Heart left ventricle (tissue), 16 donors: ENCODE measurements around the gene BAIAP2. TPM values are rescaled to one million over a fixed set of nuclear protein-coding genes. Genes with fewer than 3 reads are reported as not detected.
A peak's percentile ranks its signal among the peaks of the same experiment; 100 is the strongest.

Source experiments
- ATAC-seq, 4 donors: fragments of 200-7000 bp; cut with Tn5 transposase; one replicate each; pipeline ENCODE4 v1.9.1; 2020 to 2022; ENCODE audit warnings: moderate library complexity in 4 of 4, mild to moderate bottlenecking in 3 of 4, moderate number of reproducible peaks in 1 of 4
- DNase-seq, 5 donors: peaks; one replicate each; pipeline ENCODE4 v3.0.0-alpha.2; 2020
- H3K27ac ChIP-seq, 12 donors: fragments of 200-600 bp; sonication (generic) in 4 of 12; one replicate each; pipeline versions ENCODE4 v1.5.0 to v1.8.0; 2016 to 2022; ENCODE audit warnings: mild to moderate bottlenecking in 2 of 12
- H3K27me3 ChIP-seq, 9 donors: fragments of 200-600 bp; sonication (generic) in 2 of 9; one replicate each; pipeline versions ENCODE4 v1.5.1 to v1.8.0; 2016 to 2022; ENCODE audit warnings: mild to moderate bottlenecking in 3 of 9
- H3K36me3 ChIP-seq, 9 donors: fragments of 200-600 bp; sonication (generic) in 2 of 9; one replicate each; pipeline versions ENCODE4 v1.5.0 to v1.8.0; 2018 to 2022; ENCODE audit warnings: mild to moderate bottlenecking in 2 of 9
- H3K4me1 ChIP-seq, 12 donors: fragments of 200-600 bp; sonication (generic) in 4 of 12; one replicate each; pipeline versions ENCODE4 v1.5.0 to v1.8.0; 2016 to 2022; ENCODE audit warnings: mild to moderate bottlenecking in 3 of 12
- H3K4me3 ChIP-seq, 12 donors: fragments of 200-600 bp; sonication (generic) in 4 of 12; one replicate each; pipeline versions ENCODE4 v1.5.0 to v1.8.0; 2017 to 2022; ENCODE audit warnings: mild to moderate bottlenecking in 9 of 12, moderate library complexity in 4 of 12
- H3K9me3 ChIP-seq, 12 donors: fragments of 200-600 bp; sonication (generic) in 4 of 12; one replicate each; pipeline versions ENCODE4 v1.5.0 to v1.8.0; 2016 to 2022; ENCODE audit warnings: mild to moderate bottlenecking in 1 of 12
- CTCF ChIP-seq, 12 donors: fragments of 200-600 bp; sonication (generic) in 4 of 12; IDR thresholded peaks; one replicate each; pipeline versions ENCODE4 v1.5.0 to v1.8.0; 2018 to 2022; ENCODE audit warnings: antibody characterized with exemption in 12 of 12, mild to moderate bottlenecking in 5 of 12
- POLR2A ChIP-seq, 2 donors: fragments of 450-650 bp; IDR thresholded peaks; one replicate each; pipeline ENCODE4 v1.6.1; 2017; ENCODE audit warnings: antibody characterized with exemption in 2 of 2, mild to moderate bottlenecking in 2 of 2, moderate library complexity in 2 of 2
- WGBS, 4 donors: extraction: QIAGEN DNeasy Blood & Tissue Kit in 2 of 4; methylation state at CpG; one replicate each; pipeline versions ENCODE4 v1.1.5 to v1.1.7; 2013 to 2018; 5-methylcytosine and 5-hydroxymethylcytosine counted together
- intact Hi-C, 10 donors: fragments of 100-400 bp; cut with DNase I; formaldehyde crosslinking; loops; one replicate each; pipeline versions ENCODE4 v1.11.1 to v1.14.2; 2022
- polyA plus RNA-seq, 2 donors: library from polyadenylated mRNA; stranded (reverse); fragments of 200-250 nt; gene quantifications; one replicate each; pipeline ENCODE4 v1.2.3, GENCODE V29; 2013
- total RNA-seq, 9 donors: library from RNA; depleted of rRNA in 2 of 9; stranded (reverse); fragments of >200 nt in 2 of 9; fragmentation: NEBNext Ultra II Directional in 3 of 9; extraction: Animal tissue kit (Norgen Biotek cat#: 25700) in 3 of 9; gene quantifications; one replicate each; pipeline versions ENCODE4 v1.1.0 to v1.2.4, GENCODE V29; 2016 to 2023
- donor health status: ischemic (EF 13 %, LVEDD 7.1; RV severe dilation, severe dysfunction).
- donor health status: healthy with polysubstance abuse.
- donor health status: DM: no; HTN: yes; CAD: no.
- donor health status: DM: no; HTN: no; CAD: no.
- donor health status: ischemic (EF 25% LVEDD 6.9; RV normal size, moderate dysfunction).
- donor health status: ischemic (EF 25% LVEDD 5.7; RV mildly dilated, moderate dysfunction).
- donor health status: healthy.
- donor health status: DM: yes; HTN: yes; CAD: no.
- donor health status: ischemic (EF 35%, LVEDD 5.7; RV mildly dilated, moderate dysfunction).
- donor health status: nonischemic (EF 11% LVEDD 7.7; RV severe dilation, severe dysfunction).
- donor health status: DM: yes; HTN: yes; CAD: no.
- donor health status: PGD.
- donor health status: ischemic (EF 29% LVEDD 5.4; RV normal size, mild dysfunction).
- donor health status: nonischemic (EF 23%, LVEDD 6.1; RV moderate dilation, normal function).

Gene BAIAP2
- total and polyA plus RNA-seq, 11 donors: 8.9 to 30.2 (median 18.5) TPM

DNA sequence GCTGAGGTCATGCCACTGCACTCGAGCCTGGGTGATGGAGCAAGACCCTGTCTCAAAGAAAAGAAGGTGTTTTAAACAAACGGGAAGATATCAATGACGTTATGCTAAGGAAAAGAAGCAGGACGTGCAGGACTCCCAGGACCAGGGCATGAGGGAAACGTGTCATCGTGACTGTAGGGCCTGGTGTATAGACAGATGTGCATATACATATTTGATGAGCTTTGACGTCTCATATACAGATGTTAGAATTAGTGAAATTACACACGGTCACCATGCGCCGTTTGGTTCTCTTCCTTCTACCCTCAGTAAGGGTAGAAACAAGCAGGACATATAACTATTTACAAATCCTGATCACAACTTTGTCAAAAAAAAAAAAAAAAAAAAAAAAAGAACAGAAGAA, 112.8 kb downstream of the BAIAP2 start:
- Histone ChIP-seq H3K4me1 (peaks cover 0 to 30% (median 4%) of the 10 kb centered on the region in 12 donors), H3K4me3 (no peak overlapping the region), H3K36me3 (no peaks in the 10 kb centered on the region), H3K9me3 (no peaks in the 10 kb centered on the region), H3K27me3 (no peaks in the 10 kb centered on the region), H3K27ac (no peak overlapping the region)
- ATAC-seq: no peak
- WGBS, 4 donors: 77 to 81% (median 79%) methylated on average over 10 of the region's 10 CpGs
- intact Hi-C loops: loop anchor here in 1 of 10 donors (5.0 kb wide), 1 partner anchor 45 kb away; no protein-coding TSS in a partner anchor
- TF ChIP-seq CTCF (IDR thresholded peaks at IDR 0.05) (no peak), POLR2A (IDR thresholded peaks at IDR 0.05) (no peak)
- no peak for DNase-seq

DNA sequence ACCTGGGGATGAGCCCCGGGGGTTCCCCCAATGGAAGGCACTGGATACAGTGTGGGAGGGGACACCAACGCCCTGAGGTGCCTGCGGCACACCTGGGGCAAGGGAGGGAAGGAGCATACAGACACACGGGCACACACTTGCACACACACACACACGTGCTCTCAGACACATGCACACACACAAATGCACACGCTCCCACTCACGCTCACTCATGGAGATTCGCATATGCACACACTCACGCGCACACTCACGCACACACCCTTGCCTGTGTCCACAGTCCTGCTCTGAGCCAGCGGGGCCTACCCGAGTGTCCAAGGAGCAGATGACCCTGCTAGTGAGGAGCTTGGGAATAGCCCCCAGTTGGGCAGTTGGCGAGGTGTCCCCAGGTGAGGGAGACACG, 113.6 kb downstream of the BAIAP2 start:
- Histone ChIP-seq H3K36me3 (no peaks in the 10 kb centered on the region), H3K9me3 (no peaks in the 10 kb centered on the region), H3K4me1 (peaks cover 0 to 34% (median 0%) of the 10 kb centered on the region in 12 donors), H3K27me3 (no peaks in the 10 kb centered on the region), H3K4me3 (no peak overlapping the region), H3K27ac (no peak overlapping the region)
- ATAC-seq (no peak), DNase-seq (no peak)
- WGBS, 4 donors: 86 to 91% (median 90%) methylated on average over 7 to 15 of the region's 15 CpGs
- TF ChIP-seq CTCF (IDR thresholded peaks at IDR 0.05) (no peak), POLR2A (IDR thresholded peaks at IDR 0.05) (no peak)
- intact Hi-C loops: loop anchor here in 1 of 10 donors (5.0 kb wide), 1 partner anchor 44 kb away; no protein-coding TSS in a partner anchor

DNA sequence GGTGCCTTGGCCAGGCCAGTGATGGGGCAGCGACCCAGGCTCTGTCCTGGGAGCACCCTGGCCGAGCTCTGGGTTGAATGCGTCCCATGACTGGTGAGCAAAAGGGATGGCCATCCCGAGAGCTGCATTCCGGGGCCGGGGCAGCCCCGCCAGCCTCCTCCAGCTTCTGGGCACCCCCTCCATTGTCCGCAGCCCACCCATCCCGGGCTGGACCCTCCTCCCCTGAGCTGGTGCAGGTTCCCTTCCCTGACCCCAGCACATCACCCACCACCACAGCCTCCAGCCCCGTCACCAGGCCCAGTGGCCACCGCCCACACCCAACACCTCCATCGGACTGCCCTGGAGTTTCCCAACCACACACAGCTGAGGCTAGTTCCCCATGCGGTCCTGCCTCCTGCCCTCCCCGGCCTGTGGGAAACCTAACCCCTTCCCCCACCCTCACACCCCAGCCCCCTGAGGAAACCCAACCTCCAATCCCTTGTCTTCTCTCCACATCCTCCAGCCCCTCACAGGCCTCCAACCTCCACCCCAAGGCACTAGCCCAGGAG, 114.1 kb downstream of the BAIAP2 start:
- no peak for ATAC-seq
- Histone ChIP-seq H3K4me3 (no peak overlapping the region), H3K27me3 (no peaks in the 10 kb centered on the region), H3K4me1 (peaks cover 0 to 36% (median 0%) of the 10 kb centered on the region in 12 donors), H3K9me3 (no peaks in the 10 kb centered on the region), H3K36me3 (no peaks in the 10 kb centered on the region), H3K27ac (no peak overlapping the region)
- intact Hi-C loops: loop anchor here in 1 of 10 donors (5.0 kb wide), 1 partner anchor 43 kb away; no protein-coding TSS in a partner anchor
- WGBS, 4 donors: 75 to 82% (median 77%) methylated on average over 14 of the region's 14 CpGs
- peak in 1 of 5 donors; percentile 44 for DNase-seq
- TF ChIP-seq CTCF (IDR thresholded peaks at IDR 0.05) (no peak), POLR2A (IDR thresholded peaks at IDR 0.05) (no peak)

DNA sequence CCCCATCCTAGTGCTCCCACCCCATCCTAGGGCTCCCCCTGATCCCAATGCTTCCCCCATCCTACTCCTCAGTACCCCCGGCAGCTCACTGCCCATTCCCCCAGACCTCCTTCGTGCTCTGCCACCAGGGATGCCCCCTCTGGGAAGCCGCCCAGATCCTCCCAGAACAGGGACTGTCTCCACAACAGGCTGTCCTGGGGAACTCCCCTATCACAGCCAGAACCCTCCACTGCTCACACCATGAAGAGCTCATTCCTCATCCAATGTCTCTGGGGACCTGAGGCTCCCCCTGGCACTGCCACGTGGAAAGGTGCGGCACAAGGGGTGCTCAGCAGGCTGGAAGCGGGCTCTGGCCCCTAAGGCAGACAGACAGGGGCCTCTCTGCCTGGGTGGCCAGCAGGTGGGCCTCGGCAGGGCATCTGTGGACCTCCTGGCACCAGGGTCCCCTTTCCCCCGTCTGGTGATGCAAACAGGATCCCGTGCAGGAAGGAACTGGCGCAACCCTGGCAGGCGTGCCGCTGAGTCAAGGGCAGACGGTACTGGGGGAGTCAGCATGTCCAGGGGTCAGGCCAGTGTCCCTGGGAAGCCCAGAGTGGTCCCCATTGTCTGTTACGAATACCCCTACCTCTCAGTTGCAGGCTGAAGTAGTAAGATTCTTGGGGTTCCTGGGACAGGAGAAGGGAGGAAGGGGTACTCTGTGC, 115.6 kb downstream of the BAIAP2 start:
- WGBS, 4 donors: 72 to 79% (median 74%) methylated on average over 9 to 14 of the region's 14 CpGs
- H3K36me3 ChIP-seq: no peaks in the 10 kb centered on the region
- H3K4me3 ChIP-seq: peak overlapping the region in 1 of 12 donors; percentile 15
- intact Hi-C loops: no loop called here
- no peaks in the 10 kb centered on the region for H3K27me3 ChIP-seq
- H3K4me1 ChIP-seq: peaks cover 0 to 36% (median 0%) of the 10 kb centered on the region in 12 donors
- ATAC-seq: peak in 2 of 4 donors; percentile 46 to 68
- peak in 3 of 5 donors; percentile 51 to 84 (median 68) for DNase-seq
- peak overlapping the region in 1 of 12 donors; percentile 57 for H3K27ac ChIP-seq
- no peaks in the 10 kb centered on the region for H3K9me3 ChIP-seq
- TF ChIP-seq CTCF (IDR thresholded peaks at IDR 0.05) (no peak), POLR2A (IDR thresholded peaks at IDR 0.05) (no peak)
